H1 (cell line): ENCODE measurements around the gene ADARB2.

Experiments
- CTCF ChIP-seq, 3 experiments: IDR thresholded peaks; 1 replicate in 2 of 3; 2 replicates in 1 of 3; pipeline versions ENCODE4 v1.5.1 to v1.6.1; 2011; ENCODE audit warnings: low read length in 3 of 3, mild to moderate bottlenecking in 3 of 3, inconsistent platforms in 2 of 3, low read depth in 1 of 3, moderate library complexity in 1 of 3; ENCODE audit not compliant: insufficient read depth in 1 of 3; ENCODE audit errors: control extremely low read depth in 1 of 3
- EP300 ChIP-seq, 2 experiments: IDR thresholded peaks; 1 replicate in 1 of 2; 2 replicates in 1 of 2; pipeline ENCODE4 v1.6.1; 2011 to 2012; ENCODE audit warnings: low read depth in 2 of 2, low read length in 2 of 2, mild to moderate bottlenecking in 2 of 2, borderline replicate concordance in 1 of 2, inconsistent platforms in 1 of 2, moderate library complexity in 1 of 2
- TBP ChIP-seq: IDR thresholded peaks from 2 replicates; pipeline ENCODE4 v1.6.1; 2011; ENCODE audit warnings: low read depth, low read length, improper control_type of control experiment

GRCh38 chr10:1465993-1466764, 271.1 kb downstream of the ADARB2 start:
- no peak for TF ChIP-seq EP300 (IDR thresholded peaks at IDR 0.05; ENCODE audit: borderline replicate concordance in 1 of 2, low read depth in 2 of 2, low read length in 2 of 2)
- no peak for TF ChIP-seq TBP
- peak in 1 of 3 experiments; percentile 1; a peak in 1 of 4 replicates for TF ChIP-seq CTCF (IDR thresholded peaks at IDR 0.05; ENCODE audit: control extremely low read depth in 1 of 3, insufficient read depth in 1 of 3, low read depth in 1 of 3, low read length in 3 of 3)
